HUES48 (cell line): Measurements from ENCODE around the gene RPS10.

Source experiments
- H3K27ac ChIP-seq: one replicate; pipeline ENCODE4 v1.7.0; 2013; ENCODE audit warnings: low read depth, low read length, inconsistent platforms
- H3K27me3 ChIP-seq: 2 replicates; pipeline ENCODE4 v1.6.1; 2013; ENCODE audit warnings: mild to moderate bottlenecking, low read length; ENCODE audit not compliant: control insufficient read depth, insufficient read depth
- H3K36me3 ChIP-seq: 2 replicates; pipeline ENCODE4 v1.6.1; 2013; ENCODE audit warnings: low read length; ENCODE audit not compliant: control insufficient read depth, insufficient read depth
- H3K4me1 ChIP-seq: 2 replicates; pipeline ENCODE4 v1.6.1; 2013; ENCODE audit warnings: mild to moderate bottlenecking, low read length; ENCODE audit not compliant: control insufficient read depth, insufficient read depth
- H3K4me3 ChIP-seq: 2 replicates; pipeline ENCODE4 v1.5.1; 2013; ENCODE audit warnings: mild to moderate bottlenecking, low read depth, low read length
- H3K9ac ChIP-seq: 2 replicates; pipeline ENCODE4 v1.6.1; 2013; ENCODE audit warnings: mild to moderate bottlenecking, low read depth, low read length, moderate library complexity
- H3K9me3 ChIP-seq: 2 replicates; pipeline ENCODE4 v1.6.1; 2013; ENCODE audit warnings: low read length; ENCODE audit not compliant: control insufficient read depth, insufficient read depth

Gene RPS10

GRCh38 chr6:34425498-34426410 is at the start of gene RPS10:
TSS of gene RPS10 (minus strand) at chr6:34426069. CDS start at chr6:34425221, 848 bp downstream.
- Histone ChIP-seq H3K4me3 (peak within 1 kb of the TSS; percentile 89), H3K9ac (peak within 1 kb of the TSS; percentile 97), H3K27ac (peak within 1 kb of the TSS; percentile 81), H3K27me3 (no peaks in the 10 kb centered on the region), H3K36me3 (peaks cover 43% of the 10 kb centered on the region), H3K9me3 (peaks cover 4% of the 10 kb centered on the region), H3K4me1 (peaks cover 10% of the 10 kb centered on the region; the same call in 1 of the 2 replicates)

- H3K9ac ChIP-seq: no peak overlapping the region
- H3K36me3 ChIP-seq: no peaks in the 10 kb centered on the region
Observed at GRCh38 chr6:34475238-34475682, 49.4 kb upstream of the RPS10 start.

DNA sequence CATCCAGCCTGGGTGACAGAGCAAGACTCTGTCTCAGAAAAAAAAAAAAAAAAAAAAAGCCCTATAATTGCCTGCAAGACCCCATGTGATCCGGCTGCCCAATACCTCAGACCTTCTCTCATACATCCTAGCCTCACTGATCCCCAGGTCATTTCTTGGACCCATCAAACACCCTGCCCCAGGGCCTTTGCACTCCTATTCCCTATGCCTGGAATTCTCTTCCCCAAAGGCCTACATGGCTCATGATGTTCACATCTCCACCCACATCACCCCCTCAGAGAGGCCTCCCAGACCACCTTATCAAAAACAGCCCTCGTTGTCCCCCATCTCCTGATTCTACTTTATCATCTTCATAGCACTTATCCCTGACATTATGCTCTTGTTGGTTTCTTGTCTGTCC is 48.9 kb upstream of the RPS10 start:
- Histone ChIP-seq H3K27me3 (no peaks in the 10 kb centered on the region), H3K9ac (no peak overlapping the region), H3K36me3 (no peaks in the 10 kb centered on the region), H3K4me3 (no peak overlapping the region), H3K27ac (no peak overlapping the region), H3K9me3 (no peaks in the 10 kb centered on the region), H3K4me1 (peaks cover 9% of the 10 kb centered on the region)

More at GRCh38 chr6:34475238-34475682, 49.4 kb upstream of the RPS10 start:
- Histone ChIP-seq H3K27ac (no peak overlapping the region), H3K4me3 (no peak overlapping the region), H3K4me1 (peaks cover 9% of the 10 kb centered on the region), H3K9me3 (no peaks in the 10 kb centered on the region), H3K27me3 (no peaks in the 10 kb centered on the region)

DNA sequence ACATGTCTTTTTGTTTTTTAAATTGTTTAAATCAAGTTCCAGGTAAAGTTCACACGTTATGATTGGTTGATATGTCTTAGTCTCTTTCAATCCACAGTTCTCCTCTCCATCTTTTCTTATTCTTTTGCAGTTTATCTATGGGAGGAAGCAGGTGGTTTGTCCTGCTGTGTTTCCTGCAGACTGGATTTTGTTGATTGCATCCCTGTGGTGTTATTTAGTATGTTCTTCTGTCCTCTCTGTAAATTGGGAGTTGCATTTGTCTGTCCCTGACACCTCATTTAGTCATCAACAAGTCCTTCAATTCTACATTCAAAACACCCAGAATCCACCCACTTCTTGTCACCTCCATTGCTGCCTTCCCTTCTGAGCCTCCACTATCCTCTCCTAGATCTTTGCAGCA is 48.1 kb upstream of the RPS10 start:
- Histone ChIP-seq H3K4me1 (peaks cover 9% of the 10 kb centered on the region), H3K36me3 (no peaks in the 10 kb centered on the region)

GRCh38 chr6:34472425-34472824 is 46.6 kb upstream of the RPS10 start:
- Histone ChIP-seq H3K36me3 (no peaks in the 10 kb centered on the region), H3K4me1 (peaks cover 9% of the 10 kb centered on the region), H3K27ac (no peak overlapping the region), H3K9me3 (no peaks in the 10 kb centered on the region), H3K4me3 (no peak overlapping the region), H3K9ac (no peak overlapping the region), H3K27me3 (no peaks in the 10 kb centered on the region)

More for the DNA sequence above, 48.1 kb upstream of the RPS10 start:
- Histone ChIP-seq H3K4me3 (no peak overlapping the region), H3K27me3 (no peaks in the 10 kb centered on the region), H3K27ac (no peak overlapping the region), H3K9me3 (no peaks in the 10 kb centered on the region), H3K9ac (no peak overlapping the region)

DNA sequence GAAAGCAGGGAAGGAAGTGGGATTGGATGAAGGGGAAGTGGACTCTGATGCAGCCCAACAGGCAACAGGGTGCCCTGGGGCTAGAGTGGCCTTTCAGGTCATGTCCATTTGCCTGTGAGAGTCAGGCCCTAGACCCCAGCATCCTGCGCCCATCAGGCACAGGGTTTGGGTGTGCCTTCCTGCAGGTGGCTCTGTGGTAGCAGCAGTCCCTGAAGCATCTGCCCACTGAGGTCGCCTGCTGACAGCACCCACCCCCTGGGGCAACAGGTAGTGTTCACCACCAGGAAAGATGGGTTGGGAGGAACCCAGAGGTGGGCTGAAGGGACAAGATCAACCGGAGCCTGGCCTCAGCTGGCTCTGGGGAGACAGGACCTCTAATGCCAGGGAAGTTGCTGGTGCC is 43.6 kb upstream of the RPS10 start:
- H3K9ac ChIP-seq: no peak overlapping the region
- H3K27ac ChIP-seq: no peak overlapping the region
- peaks cover 7% of the 10 kb centered on the region; the same call in 1 of the 2 replicates for H3K27me3 ChIP-seq

DNA sequence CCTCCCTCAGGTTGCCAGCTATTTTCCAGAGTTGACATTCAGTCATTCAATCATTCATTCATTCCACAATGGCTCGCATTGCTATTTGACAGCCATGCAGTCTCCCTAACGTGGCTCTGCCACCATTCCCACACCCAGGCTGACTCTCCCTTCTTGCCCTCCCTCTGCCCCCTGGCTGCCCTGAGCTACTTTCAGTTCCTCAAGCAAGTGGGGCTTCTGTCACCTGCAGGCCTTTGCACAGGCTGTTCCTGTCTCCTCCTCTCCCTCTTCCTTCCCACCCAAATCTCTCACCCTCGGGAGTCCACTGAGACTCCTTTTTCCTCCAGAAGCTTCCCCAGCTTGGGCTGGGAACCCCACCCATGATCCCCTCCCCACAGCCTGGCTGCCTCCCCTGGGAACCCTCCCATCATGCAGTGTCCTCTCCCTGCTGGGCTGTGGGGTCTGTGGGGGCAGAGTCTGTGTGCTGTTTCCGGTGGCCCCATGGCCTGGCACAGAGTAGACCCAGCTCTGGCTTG is 42.6 kb upstream of the RPS10 start:
- Histone ChIP-seq H3K4me3 (no peak overlapping the region), H3K9me3 (no peaks in the 10 kb centered on the region), H3K27ac (no peak overlapping the region), H3K36me3 (no peaks in the 10 kb centered on the region), H3K27me3 (peaks cover 7% of the 10 kb centered on the region; the same call in 1 of the 2 replicates), H3K4me1 (peaks cover 3% of the 10 kb centered on the region; the same call in 1 of the 2 replicates), H3K9ac (no peak overlapping the region)

More for the DNA sequence above, 43.6 kb upstream of the RPS10 start:
- Histone ChIP-seq H3K9me3 (no peaks in the 10 kb centered on the region), H3K4me3 (no peak overlapping the region), H3K4me1 (peaks cover 3% of the 10 kb centered on the region; the same call in 1 of the 2 replicates), H3K36me3 (no peaks in the 10 kb centered on the region)

DNA sequence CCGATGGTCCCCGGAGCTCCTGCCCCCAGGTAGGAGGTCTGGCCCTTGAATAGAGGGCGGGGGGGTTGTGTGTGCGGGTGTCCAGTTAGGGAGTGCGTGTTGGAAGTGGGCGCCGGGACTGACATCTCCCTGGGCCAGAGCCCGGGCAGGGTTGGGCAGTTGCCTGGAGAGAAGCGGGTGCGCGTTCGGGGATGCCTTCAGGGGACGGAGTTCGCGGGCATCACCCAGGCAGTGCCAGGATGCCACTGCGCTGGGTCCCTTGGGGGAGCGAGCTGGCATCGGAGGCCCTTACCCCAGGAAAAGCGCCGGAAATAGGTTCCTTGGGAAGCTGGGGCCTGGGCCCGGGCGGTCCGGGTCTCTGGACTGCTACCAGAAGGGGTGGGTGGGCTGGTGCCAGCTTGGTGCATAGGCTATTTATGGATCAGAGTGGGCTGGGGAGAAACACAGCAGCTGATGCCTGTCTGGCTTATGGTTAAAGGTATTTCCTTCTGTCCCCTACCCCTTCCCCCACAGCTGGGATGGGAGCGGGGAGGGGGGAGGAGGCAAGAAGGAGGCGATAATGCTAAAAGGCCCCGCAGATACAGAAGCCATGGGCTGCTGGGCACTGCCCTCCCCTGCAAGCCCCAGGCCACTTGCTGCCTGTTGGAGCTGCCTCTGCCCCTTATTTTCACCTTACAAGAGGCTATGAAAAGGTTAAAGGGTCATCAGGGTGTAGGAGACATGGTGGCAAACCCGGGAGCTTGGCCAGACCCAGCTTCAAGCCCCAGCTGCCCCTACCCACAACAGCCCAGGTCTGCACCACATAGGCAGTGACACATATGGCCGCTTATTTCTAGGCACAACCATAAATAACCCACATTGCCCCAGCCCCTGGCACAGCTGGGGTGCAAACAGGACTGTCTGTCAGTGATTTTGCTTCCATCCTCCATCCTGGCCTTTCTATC is 40.6 kb upstream of the RPS10 start:
- Histone ChIP-seq H3K4me1 (peaks cover 3% of the 10 kb centered on the region; the same call in 1 of the 2 replicates), H3K9me3 (no peaks in the 10 kb centered on the region), H3K4me3 (peak overlapping the region; percentile 66), H3K27ac (no peak overlapping the region), H3K9ac (no peak overlapping the region), H3K36me3 (no peaks in the 10 kb centered on the region), H3K27me3 (peaks cover 7% of the 10 kb centered on the region; the same call in 1 of the 2 replicates)

GRCh38 chr6:34465531-34466241 is 39.8 kb upstream of the RPS10 start, which contains the start of gene PACSIN1:
TSS of gene PACSIN1 (plus strand) at chr6:34466076. CDS start at chr6:34526306, 60,230 bp downstream.
- H3K27me3 ChIP-seq: peaks cover 7% of the 10 kb centered on the region; the same call in 1 of the 2 replicates
- peaks cover 8% of the 10 kb centered on the region; the same call in 1 of the 2 replicates for H3K4me1 ChIP-seq
- H3K36me3 ChIP-seq: no peaks in the 10 kb centered on the region
- no peak within 1 kb of the TSS for H3K27ac ChIP-seq
- H3K9me3 ChIP-seq: no peaks in the 10 kb centered on the region
- H3K9ac ChIP-seq: no peak within 1 kb of the TSS
- peak within 1 kb of the TSS; percentile 66 for H3K4me3 ChIP-seq

- Histone ChIP-seq H3K9ac (no peak overlapping the region), H3K27ac (no peak overlapping the region), H3K36me3 (no peaks in the 10 kb centered on the region), H3K4me1 (peaks cover 8% of the 10 kb centered on the region; the same call in 1 of the 2 replicates), H3K4me3 (no peak overlapping the region), H3K9me3 (no peaks in the 10 kb centered on the region), H3K27me3 (peaks cover 7% of the 10 kb centered on the region; the same call in 1 of the 2 replicates)
Observed at GRCh38 chr6:34463849-34464248, 38.0 kb upstream of the RPS10 start.
